Large intestine (tissue), 3 donors: ENCODE results near the gene SNX18. TPM values are rescaled to one million over a fixed set of nuclear protein-coding genes. Genes with fewer than 3 reads are reported as not detected.
A peak's percentile ranks its signal among the peaks of the same experiment; 100 is the strongest.
"Not testable (repeated sequence)": the region's sequence is repeated elsewhere in the genome, so short reads cannot be mapped to it uniquely, and the experiment has no call there.

Source experiments
- DNase-seq, 2 donors: peaks; one replicate each; pipeline versions ENCODE4 v3.0.0 to v3.0.0-alpha.2; 2013
- H3K27ac ChIP-seq: one replicate; pipeline ENCODE4 v1.5.1; 2013; ENCODE audit warnings: low read length
- H3K27me3 ChIP-seq: 2 replicates; pipeline ENCODE4 v1.6.1; 2013; ENCODE audit warnings: low read length; ENCODE audit not compliant: control insufficient read depth, insufficient read depth
- H3K36me3 ChIP-seq: 2 replicates; pipeline ENCODE4 v1.6.1; 2013; ENCODE audit warnings: low read length; ENCODE audit not compliant: control insufficient read depth, insufficient read depth
- H3K4me1 ChIP-seq: one replicate; pipeline ENCODE4 v1.6.1; 2013; ENCODE audit warnings: low read length; ENCODE audit not compliant: control insufficient read depth, insufficient read depth
- H3K4me3 ChIP-seq: one replicate; pipeline ENCODE4 v1.5.1; 2013; ENCODE audit warnings: low read length
- H3K9me3 ChIP-seq: one replicate; pipeline ENCODE4 v1.6.1; 2013; ENCODE audit warnings: mild to moderate bottlenecking, low read depth, low read length, moderate library complexity; ENCODE audit not compliant: control insufficient read depth
- WGBS: methylation state at CpG from one replicate; pipeline ENCODE4 v1.1.5; 2013; ENCODE audit warnings: low lambda C conversion rate; ENCODE audit not compliant: insufficient coverage; 5-methylcytosine and 5-hydroxymethylcytosine counted together
- polyA plus RNA-seq: library from polyadenylated mRNA; unstranded; fragments of 120-200 nt; gene quantifications from one replicate; pipeline ENCODE4 v1.2.1, GENCODE V29; 2013

SNX18 gene
- polyA plus RNA-seq, 1 donor: 29.1 TPM

GRCh38 chr5:54484219-54484894 is 33.2 kb upstream of the SNX18 start:
- no peak for DNase-seq
- H3K9me3 ChIP-seq: no peaks in the 10 kb centered on the region
- no peak overlapping the region for H3K27ac ChIP-seq
- H3K4me1 ChIP-seq: no peaks in the 10 kb centered on the region
- no peaks in the 10 kb centered on the region for H3K36me3 ChIP-seq
- H3K27me3 ChIP-seq: no peaks in the 10 kb centered on the region
- WGBS: 90% methylated on average over 2 of the region's 5 CpGs
- H3K4me3 ChIP-seq: no peak overlapping the region

- not testable (repeated sequence) for H3K4me1 ChIP-seq, H3K27me3 ChIP-seq, H3K27ac ChIP-seq, H3K9me3 ChIP-seq, H3K36me3 ChIP-seq, DNase-seq, H3K4me3 ChIP-seq
Measured at GRCh38 chr5:54485659-54486058, 31.9 kb upstream of the SNX18 start.

GRCh38 chr5:54489648-54489979 is 27.9 kb upstream of the SNX18 start:
- H3K4me1 ChIP-seq, H3K4me3 ChIP-seq, H3K27me3 ChIP-seq, H3K36me3 ChIP-seq, H3K9me3 ChIP-seq, DNase-seq, H3K27ac ChIP-seq: not testable (repeated sequence)
- no CpG with 5 or more reads among the region's 2 CpGs for whole genome bisulfite sequencing

- no CpG with 5 or more reads among the region's 1 CpG for WGBS
- no peaks in the 10 kb centered on the region for H3K27me3 ChIP-seq
- no peaks in the 10 kb centered on the region for H3K9me3 ChIP-seq
- no peak overlapping the region for H3K4me3 ChIP-seq
- H3K4me1 ChIP-seq: no peaks in the 10 kb centered on the region
- H3K27ac ChIP-seq: no peak overlapping the region
- H3K36me3 ChIP-seq: no peaks in the 10 kb centered on the region
- no peak for DNase-seq
Measured at GRCh38 chr5:54491326-54491725, 26.2 kb upstream of the SNX18 start.

GRCh38 chr5:54492178-54492577 is 25.4 kb upstream of the SNX18 start:
- no CpG with 5 or more reads among the region's 2 CpGs for WGBS
- H3K27ac ChIP-seq: no peak overlapping the region

GRCh38 chr5:54495027-54495426 is 22.5 kb upstream of the SNX18 start:
- DNase-seq: no peak
- no peaks in the 10 kb centered on the region for H3K36me3 ChIP-seq
- no peak overlapping the region for H3K4me3 ChIP-seq
- no peaks in the 10 kb centered on the region for H3K4me1 ChIP-seq
- H3K27ac ChIP-seq: no peak overlapping the region
- no peaks in the 10 kb centered on the region for H3K9me3 ChIP-seq
- no peaks in the 10 kb centered on the region for H3K27me3 ChIP-seq

More at GRCh38 chr5:54492178-54492577, 25.4 kb upstream of the SNX18 start:
- H3K27me3 ChIP-seq: no peaks in the 10 kb centered on the region
- H3K4me1 ChIP-seq: no peaks in the 10 kb centered on the region
- H3K9me3 ChIP-seq: no peaks in the 10 kb centered on the region
- no peaks in the 10 kb centered on the region for H3K36me3 ChIP-seq
- no peak for DNase-seq
- no peak overlapping the region for H3K4me3 ChIP-seq

GRCh38 chr5:54514291-54514690 is 3.3 kb upstream of the SNX18 start:
- Histone ChIP-seq H3K27me3 (no peaks in the 10 kb centered on the region), H3K4me1 (peaks cover 12% of the 10 kb centered on the region), H3K9me3 (peaks cover 9% of the 10 kb centered on the region), H3K27ac (no peak overlapping the region), H3K4me3 (no peak overlapping the region), H3K36me3 (peaks cover 6% of the 10 kb centered on the region)
- no CpG with 5 or more reads among the region's 4 CpGs for WGBS
- DNase-seq: no peak

- Histone ChIP-seq H3K36me3 (peaks cover 9% of the 10 kb centered on the region), H3K27ac (no peak overlapping the region), H3K9me3 (peaks cover 9% of the 10 kb centered on the region), H3K27me3 (no peaks in the 10 kb centered on the region), H3K4me3 (no peak overlapping the region), H3K4me1 (peaks cover 12% of the 10 kb centered on the region)
- WGBS: 60% methylated on average over 2 of the region's 8 CpGs
- no peak for DNase-seq
Measured at GRCh38 chr5:54514841-54515432, 2.6 kb upstream of the SNX18 start.

- Histone ChIP-seq H3K36me3 (peaks cover 9% of the 10 kb centered on the region), H3K4me3 (no peak overlapping the region), H3K27ac (no peak overlapping the region), H3K27me3 (no peaks in the 10 kb centered on the region), H3K9me3 (peaks cover 9% of the 10 kb centered on the region), H3K4me1 (peaks cover 12% of the 10 kb centered on the region)
- WGBS: no CpG with 5 or more reads among the region's 3 CpGs
- DNase-seq: no peak
Measured at GRCh38 chr5:54515634-54516033, 1.9 kb upstream of the SNX18 start.

- H3K4me3 ChIP-seq: no peak overlapping the region
- no peak for DNase-seq
- peaks cover 9% of the 10 kb centered on the region for H3K36me3 ChIP-seq
- no peak overlapping the region for H3K27ac ChIP-seq
- no peaks in the 10 kb centered on the region for H3K27me3 ChIP-seq
- peaks cover 9% of the 10 kb centered on the region for H3K9me3 ChIP-seq
- H3K4me1 ChIP-seq: peaks cover 12% of the 10 kb centered on the region
- WGBS: 56% methylated on average over 2 of the region's 4 CpGs
Measured at GRCh38 chr5:54516051-54516655, 1.4 kb upstream of the SNX18 start.

- Histone ChIP-seq H3K36me3 (peaks cover 9% of the 10 kb centered on the region), H3K4me1 (peaks cover 12% of the 10 kb centered on the region), H3K27me3 (no peaks in the 10 kb centered on the region), H3K27ac (peak overlapping the region; percentile 35), H3K4me3 (peak overlapping the region; percentile 4), H3K9me3 (peaks cover 9% of the 10 kb centered on the region)
- WGBS: 0% methylated on average over 2 of the region's 4 CpGs
- no peak for DNase-seq
Measured at GRCh38 chr5:54517174-54517511, 416 bp upstream of the SNX18 start.
